SK-N-SH treated with all-trans-retinoic acid at 6 μM for 48 hours (cell line): ENCODE results near the gene IL26.

Source experiments
- ATAC-seq: fragments of 200-7000 bp; cut with Tn5 transposase; 3 replicates; pipeline ENCODE4 v1.9.1; 2020; ENCODE audit warnings: mild to moderate bottlenecking, moderate library complexity
- ARNTL ChIP-seq: fragments of 450-650 bp; formaldehyde crosslinking; IDR thresholded peaks from 2 replicates; pipeline ENCODE4 v1.5.0; 2020; ENCODE audit warnings: low read depth, mild to moderate bottlenecking, moderate library complexity, borderline replicate concordance
- BACH2 ChIP-seq: fragments of 250-450 bp; sonication (Bioruptor Pico); IDR thresholded peaks from 2 replicates; pipeline ENCODE4 v1.9.0; 2021; ENCODE audit warnings: mild to moderate bottlenecking, borderline replicate concordance
- CSDC2 ChIP-seq: fragments of 250-450 bp; sonication (Bioruptor Pico); IDR thresholded peaks from 2 replicates; pipeline ENCODE4 v1.5.0; 2020; ENCODE audit warnings: mild to moderate bottlenecking, moderate library complexity
- ESRRG ChIP-seq: fragments of 250-450 bp; sonication (Bioruptor Pico); IDR thresholded peaks from 2 replicates; pipeline ENCODE4 v1.6.1; 2021; ENCODE audit warnings: mild to moderate bottlenecking
- GLIS3 ChIP-seq: fragments of 250-450 bp; sonication (Bioruptor Pico); IDR thresholded peaks from 2 replicates; pipeline ENCODE4 v1.5.0; 2020; ENCODE audit warnings: mild to moderate bottlenecking, moderate library complexity
- ISL1 ChIP-seq: fragments of 250-450 bp; sonication (Bioruptor Pico); IDR thresholded peaks from 2 replicates; pipeline ENCODE4 v2.1.2; 2022; ENCODE audit warnings: mild to moderate bottlenecking, moderate library complexity
- OSR1 ChIP-seq: fragments of 250-450 bp; sonication (Bioruptor Pico); IDR thresholded peaks from 2 replicates; pipeline ENCODE4 v1.8.0; 2022; ENCODE audit warnings: moderate library complexity, mild to moderate bottlenecking, inconsistent platforms
- PPARA ChIP-seq: fragments of 250-450 bp; sonication (Bioruptor Pico); IDR thresholded peaks from 2 replicates; pipeline ENCODE4 v1.5.0; 2020; ENCODE audit warnings: mild to moderate bottlenecking, borderline replicate concordance
- RARB ChIP-seq: fragments of 250-450 bp; sonication (Bioruptor Pico); IDR thresholded peaks from 2 replicates; pipeline ENCODE4 v1.8.0; 2021; ENCODE audit warnings: mild to moderate bottlenecking, moderate library complexity
- SNAI2 ChIP-seq: fragments of 250-450 bp; sonication (Bioruptor Pico); IDR thresholded peaks from 2 replicates; pipeline ENCODE4 v1.5.0; 2020; ENCODE audit warnings: mild to moderate bottlenecking, moderate library complexity
- TCF4 ChIP-seq: fragments of 250-450 bp; sonication (Bioruptor Pico); IDR thresholded peaks from 2 replicates; pipeline ENCODE4 v1.8.0; 2021; ENCODE audit warnings: mild to moderate bottlenecking, moderate library complexity, borderline replicate concordance
- TOX ChIP-seq: fragments of 250-450 bp; sonication (Bioruptor Pico); IDR thresholded peaks from 2 replicates; pipeline ENCODE4 v1.8.0; 2021; ENCODE audit warnings: mild to moderate bottlenecking, moderate library complexity, borderline replicate concordance
- ZFP3 ChIP-seq: fragments of 250-450 bp; sonication (Bioruptor Pico); IDR thresholded peaks from 2 replicates; pipeline ENCODE4 v1.5.0; 2020; ENCODE audit warnings: mild to moderate bottlenecking, moderate library complexity
- ZFP30 ChIP-seq: fragments of 450-650 bp; formaldehyde crosslinking; IDR thresholded peaks from 2 replicates; pipeline ENCODE4 v1.5.0; 2022; ENCODE audit warnings: mild to moderate bottlenecking, moderate library complexity
- ZNF565 ChIP-seq: fragments of 450-650 bp; formaldehyde crosslinking; conservative IDR thresholded peaks from 2 replicates; pipeline ENCODE4 v1.5.0; 2020; ENCODE audit warnings: low read depth, mild to moderate bottlenecking, moderate library complexity
- ZNF70 ChIP-seq: fragments of 450-650 bp; formaldehyde crosslinking; IDR thresholded peaks from 2 replicates; pipeline ENCODE4 v1.5.0; 2020; ENCODE audit warnings: mild to moderate bottlenecking, moderate library complexity
- ZNF8 ChIP-seq: fragments of 450-650 bp; formaldehyde crosslinking; IDR thresholded peaks from 2 replicates; pipeline ENCODE4 v1.5.0; 2020; ENCODE audit warnings: mild to moderate bottlenecking, moderate library complexity
- TF ChIP-seq, protein P1 (sequence below): fragments of 250-450 bp; sonication (Bioruptor Pico); IDR thresholded peaks from 2 replicates; pipeline ENCODE4 v1.5.0; 2020; ENCODE audit warnings: mild to moderate bottlenecking, moderate library complexity
- TF ChIP-seq, protein P2 (sequence below): fragments of 250-450 bp; sonication (Bioruptor Pico); IDR thresholded peaks from 2 replicates; pipeline ENCODE4 v1.8.0; 2021; ENCODE audit warnings: low read depth, mild to moderate bottlenecking, moderate library complexity, borderline replicate concordance
- TF ChIP-seq, protein P3 (sequence below): fragments of 250-450 bp; sonication (Bioruptor Pico); IDR thresholded peaks from 2 replicates; pipeline ENCODE4 v1.5.1; 2021; ENCODE audit warnings: mild to moderate bottlenecking, moderate library complexity
- TF ChIP-seq, protein P4 (sequence below): fragments of 250-450 bp; sonication (Bioruptor Pico); IDR thresholded peaks from 2 replicates; pipeline ENCODE4 v1.8.0; 2020; ENCODE audit warnings: mild to moderate bottlenecking, moderate library complexity, borderline replicate concordance

The IL26 gene

DNA sequence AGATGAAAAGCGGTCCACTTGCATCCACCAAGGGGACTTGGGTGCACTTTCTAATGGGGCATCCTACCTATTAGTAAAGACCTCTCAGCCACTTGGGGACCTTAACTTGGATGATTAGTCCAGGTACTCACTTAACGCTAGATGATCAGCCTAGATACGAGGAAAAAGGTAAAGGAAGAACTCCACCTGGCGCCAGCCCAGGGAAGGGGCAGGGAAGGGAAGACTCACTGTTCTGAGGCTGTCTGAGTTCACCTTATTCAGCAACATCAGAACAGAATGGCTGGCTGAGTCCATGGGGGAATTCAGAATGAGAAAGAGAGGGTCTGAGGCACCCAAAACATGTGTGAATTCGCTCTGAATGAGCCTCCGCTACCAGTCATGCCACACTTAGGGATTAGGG, 20.7 kb upstream of the IL26 start:
- ATAC-seq = no peak
- TF ChIP-seq TOX (no peak), BACH2 (no peak), OSR1 (CRISPR knock-in tag) (no peak), ZFP3 (CRISPR knock-in tag) (no peak), ESRRG (CRISPR knock-in tag) (no peak), ZNF565 (CRISPR knock-in tag) (no peak), ARNTL (CRISPR knock-in tag) (no peak), GLIS3 (no peak), CSDC2 (no peak), SNAI2 (CRISPR knock-in tag) (no peak)
- TF ChIP-seq, protein P1, sequence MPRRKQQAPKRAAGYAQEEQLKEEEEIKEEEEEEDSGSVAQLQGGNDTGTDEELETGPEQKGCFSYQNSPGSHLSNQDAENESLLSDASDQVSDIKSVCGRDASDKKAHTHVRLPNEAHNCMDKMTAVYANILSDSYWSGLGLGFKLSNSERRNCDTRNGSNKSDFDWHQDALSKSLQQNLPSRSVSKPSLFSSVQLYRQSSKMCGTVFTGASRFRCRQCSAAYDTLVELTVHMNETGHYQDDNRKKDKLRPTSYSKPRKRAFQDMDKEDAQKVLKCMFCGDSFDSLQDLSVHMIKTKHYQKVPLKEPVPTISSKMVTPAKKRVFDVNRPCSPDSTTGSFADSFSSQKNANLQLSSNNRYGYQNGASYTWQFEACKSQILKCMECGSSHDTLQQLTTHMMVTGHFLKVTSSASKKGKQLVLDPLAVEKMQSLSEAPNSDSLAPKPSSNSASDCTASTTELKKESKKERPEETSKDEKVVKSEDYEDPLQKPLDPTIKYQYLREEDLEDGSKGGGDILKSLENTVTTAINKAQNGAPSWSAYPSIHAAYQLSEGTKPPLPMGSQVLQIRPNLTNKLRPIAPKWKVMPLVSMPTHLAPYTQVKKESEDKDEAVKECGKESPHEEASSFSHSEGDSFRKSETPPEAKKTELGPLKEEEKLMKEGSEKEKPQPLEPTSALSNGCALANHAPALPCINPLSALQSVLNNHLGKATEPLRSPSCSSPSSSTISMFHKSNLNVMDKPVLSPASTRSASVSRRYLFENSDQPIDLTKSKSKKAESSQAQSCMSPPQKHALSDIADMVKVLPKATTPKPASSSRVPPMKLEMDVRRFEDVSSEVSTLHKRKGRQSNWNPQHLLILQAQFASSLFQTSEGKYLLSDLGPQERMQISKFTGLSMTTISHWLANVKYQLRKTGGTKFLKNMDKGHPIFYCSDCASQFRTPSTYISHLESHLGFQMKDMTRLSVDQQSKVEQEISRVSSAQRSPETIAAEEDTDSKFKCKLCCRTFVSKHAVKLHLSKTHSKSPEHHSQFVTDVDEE (CRISPR knock-in tag) = no peak
- TF ChIP-seq, protein P2, sequence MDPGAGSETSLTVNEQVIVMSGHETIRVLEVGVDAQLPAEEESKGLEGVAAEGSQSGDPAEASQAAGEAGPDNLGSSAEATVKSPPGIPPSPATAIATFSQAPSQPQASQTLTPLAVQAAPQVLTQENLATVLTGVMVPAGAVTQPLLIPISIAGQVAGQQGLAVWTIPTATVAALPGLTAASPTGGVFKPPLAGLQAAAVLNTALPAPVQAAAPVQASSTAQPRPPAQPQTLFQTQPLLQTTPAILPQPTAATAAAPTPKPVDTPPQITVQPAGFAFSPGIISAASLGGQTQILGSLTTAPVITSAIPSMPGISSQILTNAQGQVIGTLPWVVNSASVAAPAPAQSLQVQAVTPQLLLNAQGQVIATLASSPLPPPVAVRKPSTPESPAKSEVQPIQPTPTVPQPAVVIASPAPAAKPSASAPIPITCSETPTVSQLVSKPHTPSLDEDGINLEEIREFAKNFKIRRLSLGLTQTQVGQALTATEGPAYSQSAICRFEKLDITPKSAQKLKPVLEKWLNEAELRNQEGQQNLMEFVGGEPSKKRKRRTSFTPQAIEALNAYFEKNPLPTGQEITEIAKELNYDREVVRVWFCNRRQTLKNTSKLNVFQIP (CRISPR knock-in tag) = no peak
- TF ChIP-seq, protein P3, sequence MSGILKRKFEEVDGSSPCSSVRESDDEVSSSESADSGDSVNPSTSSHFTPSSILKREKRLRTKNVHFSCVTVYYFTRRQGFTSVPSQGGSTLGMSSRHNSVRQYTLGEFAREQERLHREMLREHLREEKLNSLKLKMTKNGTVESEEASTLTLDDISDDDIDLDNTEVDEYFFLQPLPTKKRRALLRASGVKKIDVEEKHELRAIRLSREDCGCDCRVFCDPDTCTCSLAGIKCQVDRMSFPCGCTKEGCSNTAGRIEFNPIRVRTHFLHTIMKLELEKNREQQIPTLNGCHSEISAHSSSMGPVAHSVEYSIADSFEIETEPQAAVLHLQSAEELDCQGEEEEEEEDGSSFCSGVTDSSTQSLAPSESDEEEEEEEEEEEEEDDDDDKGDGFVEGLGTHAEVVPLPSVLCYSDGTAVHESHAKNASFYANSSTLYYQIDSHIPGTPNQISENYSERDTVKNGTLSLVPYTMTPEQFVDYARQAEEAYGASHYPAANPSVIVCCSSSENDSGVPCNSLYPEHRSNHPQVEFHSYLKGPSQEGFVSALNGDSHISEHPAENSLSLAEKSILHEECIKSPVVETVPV (CRISPR knock-in tag) = no peak
- TF ChIP-seq, protein P4, sequence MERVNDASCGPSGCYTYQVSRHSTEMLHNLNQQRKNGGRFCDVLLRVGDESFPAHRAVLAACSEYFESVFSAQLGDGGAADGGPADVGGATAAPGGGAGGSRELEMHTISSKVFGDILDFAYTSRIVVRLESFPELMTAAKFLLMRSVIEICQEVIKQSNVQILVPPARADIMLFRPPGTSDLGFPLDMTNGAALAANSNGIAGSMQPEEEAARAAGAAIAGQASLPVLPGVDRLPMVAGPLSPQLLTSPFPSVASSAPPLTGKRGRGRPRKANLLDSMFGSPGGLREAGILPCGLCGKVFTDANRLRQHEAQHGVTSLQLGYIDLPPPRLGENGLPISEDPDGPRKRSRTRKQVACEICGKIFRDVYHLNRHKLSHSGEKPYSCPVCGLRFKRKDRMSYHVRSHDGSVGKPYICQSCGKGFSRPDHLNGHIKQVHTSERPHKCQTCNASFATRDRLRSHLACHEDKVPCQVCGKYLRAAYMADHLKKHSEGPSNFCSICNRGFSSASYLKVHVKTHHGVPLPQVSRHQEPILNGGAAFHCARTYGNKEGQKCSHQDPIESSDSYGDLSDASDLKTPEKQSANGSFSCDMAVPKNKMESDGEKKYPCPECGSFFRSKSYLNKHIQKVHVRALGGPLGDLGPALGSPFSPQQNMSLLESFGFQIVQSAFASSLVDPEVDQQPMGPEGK = no peak

DNA sequence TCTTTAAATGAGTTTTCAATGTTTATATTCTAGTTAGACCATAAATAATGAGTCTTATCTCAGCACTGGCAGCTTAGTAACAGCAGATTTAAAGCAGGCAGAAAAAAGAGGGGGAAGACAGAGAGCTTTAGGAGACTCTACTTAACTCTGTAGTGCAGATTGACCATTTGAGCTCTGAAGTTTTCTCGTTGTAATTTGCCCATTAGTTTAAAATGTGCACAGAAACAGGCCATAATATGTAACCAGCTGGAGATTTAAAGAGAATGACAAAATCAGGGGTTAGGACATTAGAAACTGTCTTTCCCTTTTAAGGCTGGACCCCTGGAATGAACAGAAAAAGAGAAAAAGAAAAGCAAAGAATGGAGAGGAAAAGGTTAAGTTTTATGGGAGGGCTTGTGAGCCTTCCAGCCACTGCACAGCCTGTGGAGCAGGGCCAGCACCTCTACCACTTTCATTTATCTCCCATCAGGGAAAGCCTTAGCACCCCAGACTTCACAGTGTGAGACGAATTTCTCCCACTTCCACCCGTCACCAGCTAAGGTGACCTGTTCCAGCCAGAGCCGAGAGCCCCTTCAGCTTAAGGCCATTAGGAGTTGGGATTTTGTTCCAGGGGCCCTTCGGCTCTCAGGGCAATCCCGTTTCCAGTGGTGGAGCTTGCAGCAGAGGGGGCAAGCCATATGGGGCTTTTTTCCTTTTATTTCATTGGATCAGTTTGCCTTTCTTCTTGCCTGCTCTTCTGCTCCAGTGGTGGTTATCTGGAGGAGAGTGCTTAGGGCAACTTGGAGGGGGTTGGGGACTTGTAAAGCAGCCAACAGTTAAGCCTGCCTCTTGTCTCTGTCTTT, 19.8 kb upstream of the IL26 start:
- TF ChIP-seq TCF4 (CRISPR knock-in tag) = no peak
- 0 out of 2 replicates have a peak, but pooled peaks have one; percentile 10 for TF ChIP-seq ISL1 (CRISPR knock-in tag)
- TF ChIP-seq TOX = no peak
- peak; percentile 81 for ATAC-seq

DNA sequence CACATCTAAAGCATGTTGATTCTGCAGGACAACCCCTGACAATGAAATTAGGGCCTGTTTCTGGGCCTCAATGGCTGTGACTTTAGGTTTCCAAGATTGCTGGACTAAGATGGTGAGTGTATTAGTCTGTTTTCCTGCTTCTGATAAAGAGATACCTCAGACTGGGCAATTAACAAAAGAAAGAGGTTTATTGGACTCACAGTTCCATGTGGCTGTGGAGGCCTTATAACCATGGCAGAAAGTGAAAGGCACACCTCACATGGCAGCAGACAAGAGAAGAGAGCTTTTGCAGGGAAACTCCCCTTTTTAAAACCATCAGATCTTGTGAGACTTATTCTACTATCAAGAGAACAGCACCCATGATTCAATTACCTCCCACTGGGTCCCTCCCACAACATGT, 17.2 kb upstream of the IL26 start:
- no peak for ATAC-seq
- TF ChIP-seq PPARA (CRISPR knock-in tag) (no peak), TOX (no peak), ISL1 (CRISPR knock-in tag) (no peak), ZNF565 (CRISPR knock-in tag) (no peak), RARB (CRISPR knock-in tag) (no peak), ZNF8 (CRISPR knock-in tag) (no peak), BACH2 (no peak), ESRRG (CRISPR knock-in tag) (no peak), SNAI2 (CRISPR knock-in tag) (no peak), ARNTL (CRISPR knock-in tag) (no peak), ZFP30 (no peak), CSDC2 (no peak), ZNF70 (CRISPR knock-in tag) (no peak)
- TF ChIP-seq, protein P3 (CRISPR knock-in tag) = no peak
- TF ChIP-seq, protein P2 (CRISPR knock-in tag) = no peak
- TF ChIP-seq, protein P1 (CRISPR knock-in tag) = no peak
- TF ChIP-seq, all 23 proteins: peak for 0
